HG02885 (cell line): ENCODE results near the gene MLF2.

Experiments used
- ATAC-seq: cut with Tn5 transposase; IDR thresholded peaks from one replicate; pipeline ENCODE4 v1.9.1; 2021; ENCODE audit warnings: mild to moderate bottlenecking; ENCODE audit not compliant: unreplicated experiment, poor library complexity

Gene MLF2

DNA sequence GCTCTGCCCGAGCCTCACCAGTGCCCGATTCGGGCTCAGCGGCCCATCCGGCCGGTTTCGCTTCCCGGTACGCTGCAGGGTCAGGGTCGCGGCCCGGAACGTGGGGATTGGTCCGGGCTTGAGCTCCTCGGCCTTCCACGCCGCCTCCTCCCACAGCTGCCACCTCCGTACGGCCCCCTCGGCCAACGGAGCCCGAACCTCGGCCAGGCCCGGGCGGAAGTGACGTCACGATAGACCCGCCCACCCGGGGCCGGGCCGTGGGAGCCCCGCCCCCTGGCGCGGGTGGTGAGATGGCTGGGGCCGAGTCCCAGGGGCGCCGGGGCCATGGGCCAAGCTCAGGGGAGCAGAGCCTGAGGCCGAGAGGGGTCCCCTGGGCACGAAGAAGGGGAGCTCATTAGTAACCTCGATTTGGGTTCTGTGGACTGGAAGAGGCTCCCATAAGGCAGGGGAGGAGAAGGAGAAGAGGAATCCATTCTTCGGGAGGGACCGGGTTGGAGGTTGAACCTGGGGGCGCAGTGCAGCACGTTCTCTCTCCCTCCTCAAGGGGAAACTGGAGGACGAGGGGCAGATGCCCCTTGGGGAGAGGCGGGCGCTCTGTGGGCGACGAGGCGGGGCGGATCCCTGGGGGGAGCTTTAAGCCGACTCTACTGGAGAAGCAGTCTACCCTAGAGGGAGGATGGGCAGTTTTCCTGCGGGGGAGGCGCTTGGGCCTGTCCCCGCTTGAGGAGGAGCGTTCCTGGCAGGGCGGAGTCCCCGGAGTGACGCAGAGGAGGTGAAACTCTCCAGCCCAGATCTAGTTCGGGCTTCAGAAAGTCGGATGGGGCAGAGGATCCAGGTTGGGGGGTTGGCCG, at the start of gene MLF2:
Gene MLF2, minus strand, starts transcription at position 221 of the 851 bp plus-strand sequence. CDS start 807 bp downstream, outside the sequence.
- peak; percentile 88 for ATAC-seq

- ATAC-seq: no peak
Observed at GRCh38 chr12:6799147-6799546, 46.2 kb upstream of the MLF2 start.

GRCh38 chr12:6796576-6796975, 43.6 kb upstream of the MLF2 start:
- ATAC-seq: no peak

GRCh38 chr12:6795088-6795487, 42.1 kb upstream of the MLF2 start:
- ATAC-seq: no peak

- no peak for ATAC-seq
Observed at GRCh38 chr12:6792522-6793201, 39.7 kb upstream of the MLF2 start.

DNA sequence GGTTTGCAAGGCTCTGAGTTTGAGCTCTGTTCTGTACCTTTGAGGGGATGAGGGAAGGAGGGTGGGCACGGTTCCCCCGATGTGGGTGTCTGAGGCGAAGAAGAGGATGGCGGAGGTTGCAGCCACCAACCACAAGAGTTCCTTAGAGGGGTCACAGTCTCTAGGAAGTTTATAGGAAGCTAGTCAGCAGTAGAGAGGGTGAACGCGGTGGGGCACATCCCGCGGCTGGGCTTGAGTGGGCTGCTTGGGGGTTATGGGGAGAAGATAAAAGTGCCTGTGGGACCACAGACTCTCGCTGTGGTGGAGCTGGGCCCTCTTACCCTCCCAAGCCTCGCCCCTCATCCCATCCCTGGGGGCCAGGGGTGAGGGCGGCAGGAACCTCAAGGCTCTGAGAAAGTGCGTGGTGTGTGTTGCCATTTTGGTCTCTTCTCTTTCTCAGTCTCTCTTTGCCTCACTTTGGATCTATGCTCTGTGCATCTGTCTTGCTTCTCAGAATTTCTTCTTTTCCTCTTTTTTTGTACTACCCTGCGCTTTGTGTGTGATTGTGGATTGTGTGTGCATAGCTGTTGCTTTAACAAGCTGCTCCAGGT, 39.1 kb upstream of the MLF2 start:
- no peak for ATAC-seq

- no peak for ATAC-seq
Observed at GRCh38 chr12:6790496-6791150, 37.7 kb upstream of the MLF2 start.

DNA sequence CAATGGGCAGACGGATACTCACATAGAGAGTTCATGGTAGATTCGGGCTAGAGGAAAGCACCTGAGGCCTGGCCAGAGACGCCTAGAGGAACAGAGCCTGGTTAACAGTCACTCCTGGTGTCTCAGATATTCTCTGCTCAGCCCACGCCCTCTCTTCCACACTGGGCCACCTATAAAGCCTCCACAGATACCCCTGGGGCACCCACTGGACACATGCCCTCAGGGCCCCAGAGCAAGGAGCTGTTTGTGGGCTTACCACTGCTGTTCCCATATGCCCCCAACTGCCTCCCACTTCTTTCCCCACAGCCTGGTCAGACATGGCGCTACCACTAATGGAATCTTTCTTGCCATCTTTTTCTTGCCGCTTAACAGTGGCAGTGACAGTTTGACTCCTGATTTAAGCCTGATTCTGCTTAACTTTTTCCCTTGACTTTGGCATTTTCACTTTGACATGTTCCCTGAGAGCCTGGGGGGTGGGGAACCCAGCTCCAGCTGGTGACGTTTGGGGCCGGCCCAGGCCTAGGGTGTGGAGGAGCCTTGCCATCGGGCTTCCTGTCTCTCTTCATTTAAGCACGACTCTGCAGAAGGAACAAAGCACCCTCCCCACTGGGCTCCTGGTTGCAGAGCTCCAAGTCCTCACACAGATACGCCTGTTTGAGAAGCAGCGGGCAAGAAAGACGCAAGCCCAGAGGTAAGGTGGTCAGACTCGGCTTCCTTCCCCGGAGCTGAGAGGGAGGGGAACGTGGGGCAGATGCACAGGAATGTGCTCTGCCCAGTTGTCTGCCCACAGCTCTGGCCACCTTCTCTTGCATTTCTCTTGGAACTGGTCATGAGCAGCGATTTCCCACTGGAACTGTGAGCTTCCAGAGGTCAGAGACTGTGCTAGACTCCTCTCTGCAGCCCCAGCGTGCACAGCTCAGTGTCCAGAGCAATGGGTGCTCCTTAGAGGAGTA, 36.3 kb upstream of the MLF2 start, which contains the start of gene CD4:
Gene CD4, plus strand, starts transcription at position 557 of the 953 bp plus-strand sequence. CDS start 10,611 bp downstream, outside the sequence.
- no peak for ATAC-seq

DNA sequence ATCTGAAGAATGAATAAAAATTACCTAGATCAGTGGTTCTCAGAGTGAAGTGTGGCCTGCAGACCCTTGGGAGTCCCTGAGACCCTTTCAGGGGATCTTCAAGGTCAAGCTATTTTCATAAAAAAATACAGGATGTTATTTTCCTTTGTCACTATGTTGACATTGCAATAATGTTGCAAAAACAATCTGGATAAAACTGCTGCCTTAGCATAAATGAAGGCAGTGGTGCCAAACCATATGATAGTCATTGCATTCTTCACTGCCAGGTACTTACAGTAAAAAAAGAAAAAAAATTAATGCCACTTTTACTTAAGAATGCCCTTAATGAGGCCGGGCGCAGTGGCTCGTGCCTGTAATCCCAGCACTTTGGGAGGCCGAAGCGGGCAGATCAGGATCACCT, 34.4 kb upstream of the MLF2 start:
- ATAC-seq: no peak

- ATAC-seq: no peak
Observed at GRCh38 chr12:6786416-6787094, 33.6 kb upstream of the MLF2 start.

- no peak for ATAC-seq
Observed at GRCh38 chr12:6784761-6785160, 31.8 kb upstream of the MLF2 start.

GRCh38 chr12:6784296-6784695, 31.4 kb upstream of the MLF2 start:
- ATAC-seq: no peak

- ATAC-seq: no peak
Observed at GRCh38 chr12:6783828-6784227, 30.9 kb upstream of the MLF2 start.

GRCh38 chr12:6782850-6783566, 30.1 kb upstream of the MLF2 start:
- no peak for ATAC-seq

DNA sequence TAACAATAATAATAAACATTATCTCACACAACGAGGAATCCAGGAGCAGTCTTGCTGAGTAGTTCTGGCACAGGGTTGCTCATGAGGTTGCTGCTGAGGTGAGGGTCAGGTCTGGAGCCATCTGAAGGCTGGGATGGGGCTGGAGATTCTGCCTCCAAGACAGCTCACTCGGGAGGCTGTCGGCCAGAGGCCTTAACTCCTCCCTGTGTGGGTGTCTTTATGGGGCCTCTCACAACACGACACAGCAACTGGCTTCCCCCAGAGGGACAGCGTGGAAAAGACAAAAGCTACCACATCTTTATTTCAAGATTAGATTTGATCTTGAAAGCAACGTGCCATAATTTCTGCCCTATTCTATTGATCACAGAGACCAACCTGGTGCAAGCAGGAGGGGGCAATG, 29.2 kb upstream of the MLF2 start:
- no peak for ATAC-seq

DNA sequence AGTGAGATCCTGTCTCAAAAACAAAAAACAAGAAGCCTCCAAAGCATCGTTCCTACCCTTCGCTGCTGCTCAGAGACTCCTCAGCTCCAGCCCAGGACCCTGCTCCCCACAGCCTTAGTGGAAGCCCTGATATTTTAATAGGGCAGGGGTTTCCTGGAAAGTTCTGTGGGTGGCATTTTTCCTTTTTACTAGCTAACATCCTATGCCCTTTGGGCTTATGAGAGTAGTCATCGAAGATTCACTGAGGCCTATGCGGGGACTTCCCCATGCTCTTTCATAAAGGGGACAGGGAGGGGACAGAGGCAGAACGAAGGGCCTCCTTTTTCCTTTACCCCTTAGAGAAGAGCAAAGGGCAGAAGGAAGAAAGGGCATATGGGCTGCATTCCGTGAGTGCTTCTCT, 27.6 kb upstream of the MLF2 start:
- ATAC-seq: no peak

DNA sequence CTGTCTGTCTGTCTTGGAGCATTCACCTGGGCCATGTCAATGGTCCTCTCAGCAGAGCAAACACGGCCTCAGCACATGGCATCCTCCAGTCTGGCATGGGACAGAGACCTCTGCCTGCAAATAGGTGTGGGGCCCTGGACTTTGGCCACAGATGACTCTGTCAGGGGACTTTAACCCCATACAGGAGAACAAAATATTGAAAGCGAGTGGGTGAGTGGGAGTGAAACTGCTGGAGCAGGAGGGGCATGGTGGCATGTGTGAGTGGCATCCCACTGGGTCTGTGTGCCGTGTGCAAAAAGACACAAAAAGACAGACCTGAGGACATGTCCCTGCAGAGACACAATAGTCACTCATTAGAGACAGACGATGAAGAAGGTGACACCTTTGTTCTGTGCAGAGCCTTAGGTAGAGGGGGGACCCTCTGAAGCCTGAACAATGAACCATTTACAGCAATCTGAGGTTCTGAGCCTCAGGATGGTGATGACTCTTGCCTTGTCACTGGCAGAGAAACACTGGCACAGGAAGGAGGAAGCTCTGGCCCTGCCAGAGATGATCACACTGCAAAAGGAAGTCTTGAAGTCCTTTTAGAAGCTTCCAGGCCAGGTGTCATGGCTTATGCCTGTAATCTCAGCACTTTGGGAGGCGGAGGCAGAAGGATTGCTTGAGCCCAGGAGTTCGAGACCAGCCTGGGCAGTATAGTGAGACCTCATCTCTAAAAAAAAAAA, 26.9 kb upstream of the MLF2 start:
- no peak for ATAC-seq
